Left lung (tissue), 10 donors: Measurements from ENCODE around the gene PTPN6. TPM values are rescaled to one million over a fixed set of nuclear protein-coding genes. Genes with fewer than 3 reads are reported as not detected.

Source experiments
- ATAC-seq: fragments of 200-7000 bp; cut with Tn5 transposase; one replicate; pipeline ENCODE4 v1.9.1; 2020; ENCODE audit warnings: moderate library complexity
- DNase-seq, 4 donors: peaks; one replicate each; pipeline ENCODE4 v3.0.0-alpha.2; 2013 to 2020
- H3K27ac ChIP-seq, 2 donors: fragments of 200-600 bp; sonication (generic) in 1 of 2; one replicate each; pipeline versions ENCODE4 v1.5.0 to v1.8.0; 2020 to 2021
- H3K27me3 ChIP-seq, 2 donors: fragments of 200-600 bp; sonication (generic) in 1 of 2; one replicate each; pipeline versions ENCODE4 v1.5.0 to v1.8.0; 2020 to 2021
- H3K36me3 ChIP-seq, 2 donors: fragments of 200-600 bp; sonication (generic) in 1 of 2; one replicate each; pipeline versions ENCODE4 v1.5.0 to v1.8.0; 2020 to 2021
- H3K4me1 ChIP-seq, 2 donors: fragments of 200-600 bp; one replicate each; pipeline ENCODE4 v1.8.0; 2021
- H3K4me3 ChIP-seq, 2 donors: fragments of 200-600 bp; sonication (generic) in 1 of 2; one replicate each; pipeline versions ENCODE4 v1.5.0 to v1.8.0; 2020 to 2021; ENCODE audit warnings: mild to moderate bottlenecking in 1 of 2
- H3K9me3 ChIP-seq, 2 donors: fragments of 200-600 bp; sonication (generic) in 1 of 2; one replicate each; pipeline versions ENCODE4 v1.5.0 to v1.8.0; 2020 to 2021
- CTCF ChIP-seq, 2 donors: fragments of 200-600 bp; sonication (generic) in 1 of 2; IDR thresholded peaks; one replicate each; pipeline versions ENCODE4 v1.5.0 to v1.8.0; 2021; ENCODE audit warnings: antibody characterized with exemption in 2 of 2
- intact Hi-C, 2 donors: fragments of 100-400 bp; cut with DNase I; formaldehyde crosslinking; loops; one replicate each; pipeline versions ENCODE4 v1.11.2 to v1.14.2; 2022
- polyA plus RNA-seq, 6 donors: library from polyadenylated mRNA; unstranded; fragments of 120-200 nt; gene quantifications; one replicate each; pipeline ENCODE4 v1.2.1, GENCODE V29; 2013; ENCODE audit not compliant: insufficient read length in 6 of 6
- total RNA-seq, 2 donors: library from RNA; stranded (reverse); fragmentation: NEBNext Ultra II Directional; extraction: Animal tissue kit (Norgen Biotek cat#: 25700); gene quantifications; one replicate each; pipeline ENCODE4 v1.2.1, GENCODE V29; 2021
- donor health status: DM: no; HTN: yes; CAD: no.
- donor health status: DM: no; HTN: no; CAD: no.

The PTPN6 gene
- total and polyA plus RNA-seq, 8 donors = 17.4 to 145 (median 19.6) TPM

- no peak for DNase-seq
- no peak overlapping the region for H3K27ac ChIP-seq
- H3K9me3 ChIP-seq = no peaks in the 10 kb centered on the region
- intact Hi-C loops = no loop called here
- peak overlapping the region in 1 of 2 donors; percentile 99 for H3K4me3 ChIP-seq
- no peak for ATAC-seq
- TF ChIP-seq CTCF (IDR thresholded peaks at IDR 0.05) = no peak
- H3K36me3 ChIP-seq = peaks cover 3 to 38% of the 10 kb centered on the region in 2 donors
- H3K4me1 ChIP-seq = peaks cover 26 to 73% of the 10 kb centered on the region in 2 donors
- no peaks in the 10 kb centered on the region for H3K27me3 ChIP-seq
Measured at GRCh38 chr12:6968426-6968825, 17.3 kb downstream of the PTPN6 start.

- ATAC-seq = no peak
- H3K9me3 ChIP-seq = no peaks in the 10 kb centered on the region
- H3K4me3 ChIP-seq = peak overlapping the region; percentile 89 to 99
- H3K4me1 ChIP-seq = peaks cover 21 to 59% of the 10 kb centered on the region in 2 donors
- H3K27me3 ChIP-seq = no peaks in the 10 kb centered on the region
- no peak for TF ChIP-seq CTCF (IDR thresholded peaks at IDR 0.05)
- H3K27ac ChIP-seq = peak overlapping the region; percentile 88 to 93
- peaks cover 3 to 51% of the 10 kb centered on the region in 2 donors for H3K36me3 ChIP-seq
- DNase-seq = no peak
- intact Hi-C loops = no loop called here
Measured at GRCh38 chr12:6970096-6970527, 19.0 kb downstream of the PTPN6 start.

- Histone ChIP-seq H3K36me3 (peaks cover 0 to 54% of the 10 kb centered on the region in 2 donors), H3K27me3 (no peaks in the 10 kb centered on the region), H3K4me1 (peaks cover 14 to 31% of the 10 kb centered on the region in 2 donors), H3K4me3 (no peak overlapping the region), H3K9me3 (no peaks in the 10 kb centered on the region), H3K27ac (no peak overlapping the region)
- TF ChIP-seq CTCF (IDR thresholded peaks at IDR 0.05) = no peak
- ATAC-seq (no peak), DNase-seq (no peak)
- intact Hi-C loops = no loop called here
Measured at GRCh38 chr12:6974180-6974579, 23.0 kb downstream of the PTPN6 start.

GRCh38 chr12:6975297-6976032 lies 24.3 kb downstream of the PTPN6 start:
- Histone ChIP-seq H3K4me3 (no peak overlapping the region), H3K9me3 (no peaks in the 10 kb centered on the region), H3K27ac (no peak overlapping the region), H3K36me3 (peaks cover 0 to 67% of the 10 kb centered on the region in 2 donors), H3K4me1 (peaks cover 5 to 22% of the 10 kb centered on the region in 2 donors), H3K27me3 (no peaks in the 10 kb centered on the region)
- no peak for DNase-seq
- TF ChIP-seq CTCF (IDR thresholded peaks at IDR 0.05) = no peak
- ATAC-seq = no peak
- intact Hi-C loops = no loop called here

GRCh38 chr12:6977653-6978052 lies 26.5 kb downstream of the PTPN6 start:
- Histone ChIP-seq H3K4me1 (peaks cover 0 to 6% of the 10 kb centered on the region in 2 donors), H3K9me3 (no peaks in the 10 kb centered on the region), H3K27me3 (no peaks in the 10 kb centered on the region), H3K4me3 (no peak overlapping the region), H3K36me3 (peaks cover 0 to 89% of the 10 kb centered on the region in 2 donors), H3K27ac (no peak overlapping the region)
- intact Hi-C loops = no loop called here
- no peak for TF ChIP-seq CTCF (IDR thresholded peaks at IDR 0.05)
- no peak for DNase-seq
- no peak for ATAC-seq
